HL-60 (cell line): ENCODE data around the gene NDUFC1.

Experiments used
- DNase-seq, 2 experiments: peaks; one replicate each; pipeline ENCODE4 v3.0.0-alpha.2; 2010 to 2020; ENCODE audit warnings: low read depth in 1 of 2, low spot score in 1 of 2
- H3K27ac ChIP-seq: fragments of 250-450 bp; sonication (Bioruptor Pico); replicated peaks from 2 replicates; pipeline ENCODE4 v1.5.1; 2020; ENCODE audit warnings: mild to moderate bottlenecking, moderate library complexity
- H3K27me3 ChIP-seq: fragments of 250-450 bp; sonication (Bioruptor Pico); 2 replicates; pipeline ENCODE4 v1.5.1; 2021; ENCODE audit warnings: mild to moderate bottlenecking, moderate library complexity; ENCODE audit not compliant: insufficient read depth, poor library complexity, severe bottlenecking
- H3K4me3 ChIP-seq: replicated peaks from 2 replicates; pipeline ENCODE4 v1.5.1; 2011; ENCODE audit warnings: mild to moderate bottlenecking, control low read depth, low read length; ENCODE audit not compliant: insufficient read depth
- CTCF ChIP-seq: IDR thresholded peaks from one replicate; pipeline ENCODE4 v1.5.1; 2011; ENCODE audit warnings: low read length, control low read depth, inconsistent platforms; ENCODE audit not compliant: insufficient read depth
- GABPA ChIP-seq: IDR thresholded peaks from 2 replicates; pipeline ENCODE4 v1.6.1; 2012; ENCODE audit warnings: low read depth
- POLR2AphosphoS5 ChIP-seq: IDR thresholded peaks from 2 replicates; pipeline ENCODE4 v1.6.1; 2012; ENCODE audit warnings: low read depth
- REST ChIP-seq: IDR thresholded peaks from 2 replicates; pipeline ENCODE4 v1.6.1; 2012; ENCODE audit warnings: low read depth; ENCODE audit not compliant: insufficient replicate concordance
- SPI1 ChIP-seq: IDR thresholded peaks from 2 replicates; pipeline ENCODE4 v1.6.1; 2012; ENCODE audit warnings: low read depth, mild to moderate bottlenecking, borderline replicate concordance

Gene NDUFC1

GRCh38 chr4:139278912-139279759 lies 23.1 kb downstream of the NDUFC1 start:
- TF ChIP-seq POLR2AphosphoS5 (no peak), REST (no peak), GABPA (no peak), SPI1 (no peak), CTCF (no peak)
- no peak for DNase-seq
- Histone ChIP-seq H3K27me3 (peaks cover 21% of the 10 kb centered on the region), H3K27ac (no peak overlapping the region), H3K4me3 (peak overlapping the region; percentile 46)

GRCh38 chr4:139278485-139278884 lies 23.8 kb downstream of the NDUFC1 start:
- TF ChIP-seq CTCF = no peak
- TF ChIP-seq REST = no peak
- no peak for TF ChIP-seq SPI1
- TF ChIP-seq GABPA = no peak
- TF ChIP-seq POLR2AphosphoS5 = no peak
- no peak for DNase-seq
- H3K4me3 ChIP-seq = no peak overlapping the region
- H3K27ac ChIP-seq = no peak overlapping the region
- peaks cover 21% of the 10 kb centered on the region for H3K27me3 ChIP-seq

- DNase-seq = no peak
- H3K27me3 ChIP-seq = peaks cover 17% of the 10 kb centered on the region
- TF ChIP-seq CTCF = no peak
- TF ChIP-seq GABPA = no peak
- no peak for TF ChIP-seq SPI1
- TF ChIP-seq POLR2AphosphoS5 = no peak
- no peak for TF ChIP-seq REST
- no peak overlapping the region for H3K4me3 ChIP-seq
- H3K27ac ChIP-seq = no peak overlapping the region
Measured at GRCh38 chr4:139275281-139275735, 27.0 kb downstream of the NDUFC1 start.
